DMS153 treated with DMSO at 0.1 percent for 48 hours (cell line): ENCODE results near the gene ATP11A.

ENCODE experiments used
- DNase-seq: peaks from one replicate; lab custom pipeline; 2025; ENCODE audit not compliant: unreplicated experiment; lab: John Stamatoyannopoulos, UW

The ATP11A gene

DNA sequence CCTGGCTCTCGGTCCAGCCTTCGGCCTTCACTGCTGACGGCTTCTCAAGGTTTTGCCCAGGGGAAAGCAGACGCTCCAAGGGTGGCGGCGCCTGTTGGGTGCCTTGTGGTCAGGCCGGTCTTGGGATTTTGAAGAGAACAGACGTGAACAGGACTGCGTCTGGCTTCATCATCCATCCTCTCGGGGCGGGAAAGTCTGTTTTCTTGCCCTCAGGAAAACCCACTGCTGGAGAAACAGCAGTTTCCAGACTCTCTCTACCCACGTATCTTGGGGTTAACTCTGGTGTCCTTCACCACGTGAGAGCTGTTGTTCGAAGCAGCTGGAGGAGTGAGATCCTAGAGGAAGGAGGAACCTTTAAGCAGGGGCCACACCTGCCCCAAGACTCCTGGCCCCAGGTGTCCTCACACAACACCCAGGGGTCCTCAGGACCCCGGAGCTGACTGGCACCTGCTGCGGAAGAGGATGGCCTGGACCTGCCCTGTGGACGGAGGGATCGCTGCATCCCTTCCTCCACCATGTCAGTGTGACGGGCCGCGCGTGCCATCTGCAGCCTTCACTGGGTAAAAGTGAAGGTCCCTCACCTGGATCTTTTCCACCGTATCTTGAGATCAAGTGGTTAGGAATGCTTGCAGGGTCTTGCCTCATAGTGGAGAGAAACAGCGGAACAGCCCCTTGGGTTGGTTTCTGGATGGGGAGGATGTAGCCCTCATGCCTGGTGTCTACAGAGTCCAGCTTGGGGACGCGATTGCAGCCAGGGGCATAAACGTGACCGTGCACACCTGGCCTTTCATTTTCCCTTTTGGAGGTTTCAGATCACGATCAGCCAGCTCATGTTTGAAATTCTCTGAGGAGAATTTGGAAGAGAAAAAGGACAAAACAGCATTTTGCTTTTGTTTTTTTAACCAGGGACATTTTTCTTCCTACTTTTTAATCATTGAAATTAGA is 209.7 kb downstream of the ATP11A start:
- no peak for DNase-seq

DNA sequence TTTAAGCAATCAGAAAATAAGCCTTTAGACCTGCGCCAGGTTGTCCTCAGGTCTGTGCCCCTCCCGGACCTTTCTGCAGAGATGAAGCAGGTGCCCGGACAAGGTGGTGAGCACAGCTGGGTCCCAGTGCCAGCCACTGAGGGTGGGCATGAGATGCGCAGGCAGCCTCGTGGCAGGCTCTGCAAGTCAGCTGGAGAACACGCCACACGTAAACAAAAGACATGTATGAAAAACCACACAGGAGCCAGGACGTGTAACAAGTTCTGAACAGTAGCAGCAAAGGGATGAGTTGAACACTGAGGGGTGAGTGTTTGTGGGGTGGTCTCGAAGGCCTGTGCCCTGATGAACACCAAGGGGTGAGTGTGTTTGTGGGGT is 210.4 kb downstream of the ATP11A start:
- no peak for DNase-seq

GRCh38 chr13:112900691-112901091 is 210.9 kb downstream of the ATP11A start:
- DNase-seq, result no peak

DNA sequence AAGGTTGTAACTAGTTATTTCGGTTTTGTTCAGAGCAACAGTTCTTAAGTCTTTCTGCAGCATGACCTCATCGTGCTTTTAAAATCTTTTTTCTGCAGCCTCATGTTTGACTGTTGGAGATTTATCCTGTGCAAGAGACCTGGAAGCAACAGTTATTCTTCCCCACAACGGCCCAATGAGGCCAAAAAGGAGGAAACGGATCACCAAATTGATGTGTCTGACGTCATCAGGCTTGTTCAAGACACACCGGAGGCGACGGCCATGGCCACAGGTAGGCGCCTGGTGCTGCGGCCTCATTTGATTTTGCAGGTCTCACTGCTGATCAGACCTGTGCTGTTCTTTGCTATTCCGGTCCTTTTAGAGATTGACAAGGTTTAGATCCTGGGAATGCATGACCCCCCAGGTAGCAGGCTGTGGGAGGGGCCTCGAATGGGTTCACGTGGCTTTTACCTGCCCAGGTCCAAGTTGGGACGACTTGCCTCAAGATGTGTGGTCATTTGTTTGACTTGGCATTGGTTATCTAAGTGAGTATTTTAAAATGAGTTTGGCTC is 212.3 kb downstream of the ATP11A start:
- DNase-seq, result no peak

DNA sequence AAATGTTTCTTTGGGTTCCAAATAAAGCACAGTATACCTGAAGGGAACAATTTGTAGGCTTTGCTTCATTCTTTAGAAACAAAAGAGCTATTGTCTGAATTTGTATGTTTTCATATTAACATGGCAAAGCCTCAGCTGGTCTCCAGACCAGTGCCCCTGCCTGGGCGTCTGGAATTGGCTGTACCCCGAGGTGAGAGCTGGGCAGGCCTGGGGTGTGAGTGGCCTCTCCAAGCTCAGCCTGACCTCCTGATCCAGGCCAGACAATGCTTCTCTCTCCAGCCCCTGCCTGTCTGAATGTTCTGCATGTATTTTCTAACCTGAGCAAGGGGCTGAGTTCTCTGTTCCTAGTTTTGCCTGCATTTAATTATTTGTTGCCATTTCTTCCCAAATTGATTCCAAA is 212.8 kb downstream of the ATP11A start:
- DNase-seq, result no peak

DNA sequence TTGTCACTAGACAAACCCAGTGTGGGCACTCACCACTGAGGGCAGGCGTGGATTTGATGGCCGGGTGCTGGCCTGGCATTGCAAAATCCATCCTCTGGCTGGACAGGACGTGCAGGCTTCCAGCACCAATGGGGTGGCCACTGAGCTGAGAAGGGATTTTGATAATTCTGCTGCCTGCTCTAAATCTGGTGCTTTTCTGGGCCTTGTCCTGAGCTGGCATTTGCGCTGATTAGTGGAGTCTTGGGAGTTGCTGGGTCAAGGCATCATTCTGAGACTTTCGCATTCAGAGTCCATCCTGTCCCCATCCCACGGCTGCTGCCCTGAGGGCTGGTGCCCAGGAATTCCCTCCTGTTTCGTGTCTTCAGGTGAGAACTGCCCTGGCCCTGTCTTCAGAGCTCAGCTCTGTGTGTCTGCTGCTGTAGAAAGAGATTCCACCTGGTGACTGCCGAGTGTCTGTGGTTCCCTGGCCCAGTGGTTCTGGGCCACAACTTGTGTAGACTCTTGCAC is 213.3 kb downstream of the ATP11A start:
- no peak for DNase-seq

- DNase-seq, result peak; percentile 86
Observed at GRCh38 chr13:112903606-112904195, 213.9 kb downstream of the ATP11A start.

- no peak for DNase-seq
Observed at GRCh38 chr13:112904436-112904960, 214.7 kb downstream of the ATP11A start.

- DNase-seq, result no peak
Observed at GRCh38 chr13:112905086-112905485, 215.2 kb downstream of the ATP11A start.

DNA sequence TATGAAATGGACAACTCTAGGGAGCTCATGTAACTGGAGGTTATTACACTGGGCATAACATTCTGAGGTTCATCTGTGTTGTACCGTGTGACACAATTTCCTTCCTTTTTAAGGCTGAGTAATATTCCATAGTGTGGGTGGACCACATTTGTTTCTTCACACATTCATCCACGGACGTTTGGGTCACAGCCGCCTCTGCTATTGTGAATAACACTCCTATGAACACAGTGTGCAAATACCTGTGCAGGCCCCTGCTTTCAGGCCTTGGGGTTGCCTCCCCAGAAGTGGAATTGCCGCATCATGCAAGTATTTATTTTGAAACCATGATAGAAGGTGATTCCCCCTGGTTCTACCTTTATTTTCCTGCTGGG is 215.8 kb downstream of the ATP11A start:
- DNase-seq, result no peak

GRCh38 chr13:112905990-112906641 is 216.3 kb downstream of the ATP11A start:
- peak; percentile 79 for DNase-seq

- no peak for DNase-seq
Observed at GRCh38 chr13:112907286-112907685, 217.4 kb downstream of the ATP11A start.

DNA sequence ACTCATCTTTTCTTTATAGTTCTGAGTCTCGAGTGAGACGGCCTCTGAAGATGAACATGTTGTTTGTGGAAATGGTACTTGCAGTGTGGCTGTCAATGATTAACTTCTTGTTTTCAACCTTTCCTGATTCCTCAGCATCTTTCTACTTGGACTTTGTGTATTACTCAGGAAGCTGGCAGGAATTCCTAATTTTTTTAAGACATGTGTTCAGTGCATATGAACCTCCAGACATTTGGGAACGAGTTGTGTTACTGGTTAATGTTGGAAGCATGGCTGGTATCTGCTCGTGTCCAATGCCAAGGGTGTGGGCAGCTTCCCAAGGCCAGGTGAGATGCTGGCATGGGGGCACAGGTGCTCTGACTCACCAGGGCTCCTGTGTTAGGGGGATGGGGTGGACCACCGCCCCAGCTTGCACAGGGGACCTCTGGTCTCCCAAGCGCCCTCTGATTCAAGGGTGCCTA is 218.1 kb downstream of the ATP11A start:
- no peak for DNase-seq

- no peak for DNase-seq
Observed at GRCh38 chr13:112908342-112908741, 218.5 kb downstream of the ATP11A start.

- no peak for DNase-seq
Observed at GRCh38 chr13:112910016-112910415, 220.2 kb downstream of the ATP11A start.

GRCh38 chr13:112910616-112911280 is 220.9 kb downstream of the ATP11A start:
- DNase-seq, result no peak

GRCh38 chr13:112911285-112911701 is 221.5 kb downstream of the ATP11A start:
- no peak for DNase-seq

DNA sequence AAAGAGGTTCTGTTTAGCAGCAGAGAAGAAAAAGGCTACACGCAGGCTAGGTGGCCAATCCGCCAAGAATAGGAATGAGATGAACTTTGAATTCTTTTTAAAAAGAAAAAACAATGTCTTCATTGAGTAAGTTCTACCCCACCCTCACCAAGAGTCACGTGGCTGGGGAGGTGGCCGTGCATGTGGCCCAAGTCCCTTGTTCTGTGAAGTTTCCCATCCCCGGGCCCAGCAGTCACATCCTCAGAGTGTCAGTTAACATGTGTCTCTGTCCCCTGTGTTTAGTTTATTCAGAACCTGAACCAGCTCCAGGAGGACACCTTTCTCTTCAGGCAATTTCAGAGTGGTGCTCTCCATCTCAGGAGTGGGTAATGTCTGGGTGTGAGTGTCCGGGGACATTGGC is 222.0 kb downstream of the ATP11A start:
- DNase-seq, result no peak

DNA sequence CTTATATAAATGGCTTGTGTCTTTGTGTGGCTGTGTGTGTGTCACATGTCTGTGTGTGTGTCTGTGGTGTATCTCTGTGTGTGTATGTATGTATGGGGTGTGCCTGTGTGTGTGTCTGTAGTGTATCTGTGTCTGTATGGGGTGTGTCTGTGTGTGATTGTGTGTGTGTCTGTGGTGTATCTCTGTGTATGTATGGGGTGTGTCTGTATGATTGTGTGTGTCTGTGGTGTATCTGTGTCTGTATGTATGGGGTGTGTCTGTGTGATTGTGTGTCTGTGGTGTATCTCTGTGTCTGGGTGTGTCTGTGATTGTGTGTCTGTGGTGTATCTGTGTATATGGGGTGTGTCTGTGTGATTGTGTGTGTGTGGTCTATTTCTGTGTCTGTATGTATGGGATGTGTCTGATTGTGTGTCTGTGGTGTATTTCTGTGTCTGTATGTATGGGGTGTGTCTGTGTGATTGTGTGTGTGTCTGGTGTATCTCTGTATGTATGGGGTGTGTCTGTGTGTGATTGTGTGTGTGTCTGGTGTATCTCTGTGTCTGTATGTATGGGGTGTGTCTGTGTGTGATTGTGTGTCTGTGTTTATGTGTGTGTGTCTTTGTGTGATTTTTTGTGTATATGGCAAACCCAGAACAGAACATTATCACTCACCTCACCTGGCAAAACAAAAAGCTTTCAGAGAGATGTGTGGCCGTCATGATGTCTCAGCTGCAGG is 223.0 kb downstream of the ATP11A start:
- no peak for DNase-seq

DNA sequence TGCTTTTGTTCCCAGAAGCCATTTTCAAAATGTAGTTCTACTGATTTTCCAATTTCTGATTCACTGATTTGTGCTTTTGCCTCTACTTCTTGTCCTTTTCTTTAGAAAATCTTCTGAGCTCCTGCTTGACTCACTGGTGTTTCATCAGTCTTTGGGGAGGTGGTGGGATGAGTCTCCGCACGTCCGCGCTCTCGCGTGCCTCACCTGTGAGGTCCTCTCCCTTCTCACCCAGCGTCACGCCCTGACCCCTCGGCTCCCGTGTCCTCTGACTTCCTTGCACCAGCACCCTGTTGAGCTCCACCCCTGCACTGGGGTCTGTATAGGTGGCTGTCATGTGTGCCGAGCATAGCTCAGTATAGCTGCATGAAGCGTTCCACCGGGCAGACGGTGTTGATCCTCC is 226.5 kb downstream of the ATP11A start:
- no peak for DNase-seq
